NCI-H2107 (cell line): ENCODE measurements around the gene GLP2R.
"Not testable (repeated sequence)": the region's sequence is repeated elsewhere in the genome, so short reads cannot be mapped to it uniquely, and the experiment has no call there.

Experiments
- DNase-seq: peaks from one replicate; lab custom pipeline; 2025; lab: John Stamatoyannopoulos, UW

The GLP2R gene, protein sequence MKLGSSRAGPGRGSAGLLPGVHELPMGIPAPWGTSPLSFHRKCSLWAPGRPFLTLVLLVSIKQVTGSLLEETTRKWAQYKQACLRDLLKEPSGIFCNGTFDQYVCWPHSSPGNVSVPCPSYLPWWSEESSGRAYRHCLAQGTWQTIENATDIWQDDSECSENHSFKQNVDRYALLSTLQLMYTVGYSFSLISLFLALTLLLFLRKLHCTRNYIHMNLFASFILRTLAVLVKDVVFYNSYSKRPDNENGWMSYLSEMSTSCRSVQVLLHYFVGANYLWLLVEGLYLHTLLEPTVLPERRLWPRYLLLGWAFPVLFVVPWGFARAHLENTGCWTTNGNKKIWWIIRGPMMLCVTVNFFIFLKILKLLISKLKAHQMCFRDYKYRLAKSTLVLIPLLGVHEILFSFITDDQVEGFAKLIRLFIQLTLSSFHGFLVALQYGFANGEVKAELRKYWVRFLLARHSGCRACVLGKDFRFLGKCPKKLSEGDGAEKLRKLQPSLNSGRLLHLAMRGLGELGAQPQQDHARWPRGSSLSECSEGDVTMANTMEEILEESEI

DNA sequence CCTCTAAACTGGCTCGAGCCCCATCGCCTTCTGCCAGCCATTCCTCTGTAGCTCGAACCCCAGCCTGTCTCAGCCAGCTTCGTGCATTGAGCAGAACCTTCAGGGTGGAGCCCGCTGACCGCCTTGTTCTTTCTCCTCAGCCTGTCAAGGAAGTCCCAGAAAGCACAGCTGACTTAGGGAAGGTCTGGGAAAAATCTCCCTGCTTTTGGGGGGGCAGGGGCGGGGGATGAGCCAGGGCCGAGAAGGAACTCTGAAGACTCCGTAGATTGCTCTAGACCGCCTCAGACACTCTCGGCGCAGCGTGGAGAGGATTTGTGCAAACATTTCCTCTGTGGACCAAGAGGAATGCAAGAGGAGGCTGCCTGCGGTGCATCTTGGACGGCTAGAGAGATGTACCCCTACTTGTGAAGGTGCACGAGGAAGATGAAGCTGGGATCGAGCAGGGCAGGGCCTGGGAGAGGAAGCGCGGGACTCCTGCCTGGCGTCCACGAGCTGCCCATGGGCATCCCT lies at the start of gene GLP2R:
TSS of gene GLP2R (plus strand) at position 284 of the 510 bp plus-strand sequence. CDS start at position 424, 140 bp downstream.
- no peak for DNase-seq

DNA sequence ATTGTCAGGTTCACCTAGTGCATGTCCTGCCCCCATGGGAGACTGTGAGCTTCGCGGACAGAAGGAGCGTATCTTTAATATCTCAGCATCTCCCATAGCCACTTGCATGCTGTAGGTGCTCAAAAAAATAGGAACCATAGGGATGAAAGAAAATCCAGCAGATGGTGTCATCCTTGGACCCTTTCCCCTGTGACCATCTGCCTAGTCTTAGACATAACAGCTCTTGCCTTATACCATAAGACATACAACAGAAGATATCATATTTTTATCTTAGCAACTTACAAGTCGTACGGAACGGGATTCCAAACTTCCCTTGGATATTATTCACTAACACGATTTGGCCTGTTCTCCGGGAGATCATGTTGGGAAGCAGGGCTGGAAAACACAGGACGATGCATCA lies 48.8 kb upstream of the GLP2R start:
- no peak for DNase-seq

DNA sequence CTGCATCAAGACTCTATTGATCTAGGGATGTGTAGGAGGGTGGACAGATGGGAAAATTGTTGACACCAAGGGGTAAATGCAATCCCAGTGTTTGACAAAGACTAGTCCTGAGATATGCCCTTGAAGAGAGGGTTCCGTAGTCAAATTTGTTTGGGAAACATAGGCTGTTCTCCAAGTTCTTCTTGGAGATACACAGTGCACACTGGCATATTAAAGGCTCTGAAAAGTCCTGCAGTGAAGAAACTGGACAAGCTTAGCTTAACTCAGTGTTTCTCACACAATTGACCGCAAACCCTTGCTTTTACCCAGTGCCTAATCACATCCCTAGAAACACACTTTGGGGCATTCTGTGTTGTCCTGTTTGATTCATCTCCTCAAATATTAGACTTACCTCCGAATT lies 45.2 kb upstream of the GLP2R start:
- no peak for DNase-seq

DNA sequence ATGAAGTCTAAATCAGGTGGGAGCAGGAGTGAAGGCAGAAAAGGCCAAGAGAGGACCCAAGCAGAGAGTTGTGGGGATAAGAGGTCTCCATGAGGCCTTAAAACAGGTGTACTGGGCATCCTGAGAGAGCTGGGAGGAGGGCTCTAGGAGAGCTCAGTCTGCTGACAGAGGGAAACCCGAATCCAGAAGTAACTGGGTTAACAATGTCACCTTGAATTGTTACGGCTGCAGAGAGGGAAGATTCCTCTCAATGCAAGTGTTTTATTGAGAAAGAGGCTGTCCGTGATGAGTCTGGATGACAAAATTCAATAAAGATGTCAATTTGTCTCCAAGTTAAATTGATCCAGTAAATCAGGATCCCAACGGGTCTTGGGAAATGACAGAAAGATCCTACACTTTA lies 42.7 kb upstream of the GLP2R start:
- DNase-seq: no peak

DNA sequence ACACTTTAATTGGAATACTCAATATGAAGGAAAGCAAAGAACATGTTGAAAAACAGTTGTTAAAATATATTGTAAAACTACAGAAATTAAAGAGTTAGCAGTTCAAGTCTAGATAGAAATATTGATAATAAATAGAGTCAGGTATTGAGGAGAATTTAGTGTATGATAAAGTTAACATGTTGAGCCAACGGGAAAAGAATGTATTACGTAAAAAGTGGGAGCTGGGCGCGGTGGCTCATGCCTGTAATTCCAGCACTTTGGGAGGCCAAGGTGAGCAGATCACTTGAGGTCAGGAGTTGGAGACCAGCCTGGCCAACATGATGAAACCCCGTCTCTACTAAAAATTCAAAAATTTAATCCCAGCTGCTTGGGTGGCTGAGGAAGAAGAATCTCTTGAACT lies 42.3 kb upstream of the GLP2R start:
- DNase-seq: not testable (repeated sequence)

DNA sequence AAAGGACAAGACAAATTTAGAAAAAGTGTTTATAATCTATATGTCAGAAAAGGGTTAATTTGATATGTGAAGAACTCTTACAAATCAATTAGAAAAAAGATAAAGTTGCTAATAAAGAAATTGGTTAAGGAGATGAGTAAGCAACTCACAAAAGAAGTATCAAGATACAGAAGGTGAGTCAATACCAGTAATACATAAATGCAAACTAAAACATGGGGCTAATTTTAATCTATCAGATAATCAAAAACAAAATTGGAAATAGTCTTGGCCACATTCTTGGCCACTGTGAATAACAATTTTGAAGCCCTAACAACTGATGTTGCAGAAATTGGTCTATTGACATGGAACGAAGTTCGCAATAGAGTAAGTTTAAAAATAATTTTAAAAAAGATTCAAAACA lies 41.2 kb upstream of the GLP2R start:
- DNase-seq: no peak

DNA sequence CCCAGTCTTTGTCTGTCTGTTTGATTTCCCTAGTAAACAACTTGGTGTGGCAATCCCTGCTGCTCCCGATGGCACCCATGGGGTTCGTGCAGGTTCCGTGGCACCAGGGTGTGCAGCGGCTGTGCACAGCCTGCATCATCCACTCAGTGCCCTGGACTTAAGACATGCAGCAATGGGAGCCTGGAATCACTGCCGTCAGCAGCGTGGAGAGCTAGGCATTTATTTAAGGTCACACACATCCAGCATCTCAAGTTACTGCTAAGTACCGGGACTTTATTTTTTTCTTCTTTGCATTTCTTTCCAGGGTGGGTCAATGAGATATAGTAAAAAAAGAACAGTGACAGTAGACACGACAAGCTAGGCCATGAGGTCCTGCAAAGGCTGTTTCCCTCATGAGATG lies 37.1 kb upstream of the GLP2R start:
- DNase-seq: no peak

DNA sequence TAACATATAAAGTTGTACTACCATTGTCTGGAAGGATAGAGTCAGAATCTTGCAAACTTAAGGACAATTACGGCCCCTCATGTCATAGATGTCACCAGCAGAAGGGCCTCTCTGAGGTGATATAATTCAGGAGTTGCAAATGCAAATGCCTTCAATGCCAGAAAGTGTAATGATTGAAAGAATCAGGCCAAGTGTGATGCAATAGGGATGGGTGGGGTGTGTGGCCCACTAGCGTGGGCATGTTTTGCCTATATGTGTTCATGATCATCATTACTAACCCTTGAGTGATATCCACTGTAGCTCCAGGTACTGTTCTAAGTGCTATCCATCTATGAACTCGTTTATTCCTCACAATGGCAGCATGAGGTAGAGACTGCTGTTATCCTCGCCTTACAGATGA lies 35.4 kb upstream of the GLP2R start:
- DNase-seq: no peak

DNA sequence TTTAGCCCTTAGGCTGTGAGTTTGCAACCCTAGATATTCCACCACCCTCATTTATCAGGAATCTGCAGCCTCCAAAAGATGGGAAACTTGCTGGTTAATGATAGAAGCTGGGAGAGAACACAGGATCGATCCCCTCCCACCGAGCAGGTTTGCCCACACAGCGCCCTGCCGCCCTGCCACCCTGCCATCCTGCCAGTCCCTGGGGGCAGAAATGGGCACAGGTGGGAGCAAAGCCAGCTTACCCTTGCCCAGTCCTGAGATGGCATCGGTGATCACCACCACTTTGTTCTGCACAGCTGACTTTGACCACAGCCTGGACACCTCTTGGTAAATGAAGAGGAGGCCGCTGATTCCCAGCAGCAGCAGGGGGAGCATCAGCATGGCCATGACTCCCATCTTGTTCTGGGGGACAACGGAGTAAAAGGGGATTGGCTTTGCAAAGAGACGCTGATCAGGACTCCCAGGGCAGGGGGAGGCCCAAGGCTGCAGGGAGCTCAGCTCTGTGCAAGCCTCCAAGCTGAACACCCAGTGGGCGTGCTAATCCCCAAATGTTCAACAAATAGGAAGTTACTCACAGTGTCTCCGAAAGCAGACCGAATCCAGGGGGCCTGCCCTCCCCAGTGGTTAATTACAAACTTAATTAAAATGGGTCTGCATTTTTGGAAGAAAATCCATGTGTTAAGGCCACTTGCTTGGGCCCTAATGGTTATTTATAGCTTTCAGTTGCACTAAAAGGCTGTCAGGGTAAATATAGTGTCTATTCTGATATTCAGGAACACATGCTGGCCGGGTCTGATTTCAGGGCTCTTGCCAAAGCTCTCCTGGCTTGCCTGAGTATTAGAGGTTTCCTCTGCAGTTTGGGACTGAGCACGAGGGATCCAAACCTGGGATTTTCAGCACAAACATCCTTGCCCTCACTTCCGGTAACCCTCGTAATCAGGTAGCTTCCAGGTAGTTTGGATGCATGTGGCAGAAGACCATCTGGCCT lies 34.5 kb upstream of the GLP2R start, which contains the start of gene DHRS7C:
TSS of gene DHRS7C (minus strand) at position 704 of the 988 bp plus-strand sequence. CDS start at position 396, 308 bp downstream.
- no peak for DNase-seq

DNA sequence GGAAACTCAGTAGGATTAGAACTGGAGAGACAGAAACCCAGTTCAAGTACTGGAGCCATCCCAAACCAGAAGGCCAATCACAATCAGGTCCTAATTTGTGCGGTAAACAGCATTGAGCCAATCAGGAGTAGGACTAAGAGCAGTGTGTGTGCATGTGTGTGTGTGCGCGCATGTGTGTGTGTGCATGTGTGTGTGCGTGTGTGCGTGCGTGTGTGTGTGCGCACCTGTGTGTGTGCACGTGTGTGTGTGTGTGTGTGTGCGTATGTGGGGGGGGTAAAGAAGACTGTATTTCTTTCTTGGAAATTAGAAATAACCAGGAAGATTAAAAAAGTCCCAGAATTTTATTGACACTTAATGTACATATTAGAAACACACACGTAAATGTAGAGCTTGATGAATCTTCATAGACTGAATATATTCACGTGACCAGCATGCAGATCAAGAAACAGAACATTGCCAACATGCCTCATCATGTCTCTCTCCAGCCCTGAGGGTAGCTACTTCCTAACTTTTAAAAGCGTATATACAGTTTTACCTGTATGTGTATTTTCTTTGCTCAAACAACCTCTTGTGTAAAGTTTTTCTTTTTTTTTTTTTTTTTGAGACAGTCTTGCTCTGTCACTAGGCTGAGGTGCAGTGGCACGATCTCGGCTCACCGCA lies 33.4 kb upstream of the GLP2R start:
- DNase-seq: no peak

DNA sequence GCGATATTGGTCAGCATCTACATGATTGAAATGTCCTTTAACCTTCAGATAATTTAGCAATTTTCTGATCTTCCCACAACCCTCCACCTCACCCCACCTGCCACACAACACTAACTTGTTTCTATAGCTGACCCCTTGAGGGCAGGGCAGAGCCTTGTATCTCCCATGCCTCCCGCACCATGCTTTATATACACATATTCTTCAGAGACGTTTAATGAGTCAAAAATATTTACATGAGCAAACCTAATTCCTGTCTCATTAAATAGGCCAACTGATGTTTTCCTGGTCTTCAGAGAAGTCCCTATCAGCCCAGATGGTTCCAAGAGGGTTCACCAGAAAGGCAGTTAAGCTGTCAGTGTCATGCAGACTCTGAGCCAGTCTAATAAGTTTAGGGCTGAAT lies 27.7 kb upstream of the GLP2R start:
- DNase-seq: no peak

DNA sequence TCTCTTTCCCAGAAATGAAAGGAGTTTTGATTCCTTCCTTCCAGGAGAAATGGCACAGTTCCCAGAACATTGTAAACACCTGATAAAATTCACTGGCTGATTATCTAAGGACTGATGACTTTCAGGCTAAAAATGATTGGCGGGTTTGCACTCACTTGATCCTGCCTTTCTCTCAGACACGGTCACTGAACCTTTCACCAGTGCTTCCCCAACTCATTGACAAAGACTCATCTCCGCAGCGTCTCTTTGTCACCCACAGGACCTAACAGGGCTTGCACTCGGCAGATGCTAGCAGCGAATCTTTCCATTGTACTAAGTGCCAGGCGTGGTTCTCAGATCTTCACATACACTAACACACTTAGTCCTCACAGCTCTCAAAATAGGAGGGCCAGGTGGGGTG lies 27.0 kb upstream of the GLP2R start:
- DNase-seq: no peak

DNA sequence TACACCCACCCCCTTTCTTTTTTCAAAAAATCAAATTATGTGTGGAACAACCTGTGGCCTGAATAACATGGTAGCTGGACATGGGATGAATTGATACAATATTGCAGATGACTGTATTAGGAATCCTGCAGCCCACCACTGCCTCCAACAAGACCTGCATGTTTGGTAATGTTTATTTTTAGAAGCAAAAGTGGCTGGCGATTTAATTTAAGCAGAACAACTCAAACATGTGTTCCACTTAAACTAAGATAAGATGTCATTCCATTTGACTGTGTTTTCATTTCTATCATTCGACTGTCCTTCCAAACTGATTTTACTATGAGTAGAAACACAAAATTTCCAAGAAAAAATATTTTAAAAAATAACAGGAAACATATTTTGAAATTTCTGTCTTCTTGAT lies 24.2 kb upstream of the GLP2R start:
- DNase-seq: no peak

DNA sequence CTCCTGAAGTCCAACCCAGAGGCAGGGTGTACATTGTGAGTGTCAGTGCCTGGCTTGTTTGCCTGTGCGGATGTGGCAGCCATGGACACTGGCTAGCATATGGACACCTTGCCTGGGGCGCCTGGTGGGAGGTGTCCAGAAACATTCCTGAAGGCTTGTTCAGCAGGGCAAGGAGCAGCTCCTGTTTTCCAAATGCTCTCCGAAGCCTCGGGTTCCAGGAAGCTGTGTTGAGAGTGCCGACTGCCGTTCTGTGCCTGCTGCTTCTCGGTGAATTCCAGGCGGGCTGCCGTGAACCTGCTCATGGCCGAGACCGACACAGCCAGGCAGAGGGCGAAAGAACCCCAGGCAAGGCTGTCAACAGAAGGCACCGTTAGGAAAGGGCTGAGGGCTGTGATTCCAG lies 23.4 kb upstream of the GLP2R start:
- DNase-seq: no peak

DNA sequence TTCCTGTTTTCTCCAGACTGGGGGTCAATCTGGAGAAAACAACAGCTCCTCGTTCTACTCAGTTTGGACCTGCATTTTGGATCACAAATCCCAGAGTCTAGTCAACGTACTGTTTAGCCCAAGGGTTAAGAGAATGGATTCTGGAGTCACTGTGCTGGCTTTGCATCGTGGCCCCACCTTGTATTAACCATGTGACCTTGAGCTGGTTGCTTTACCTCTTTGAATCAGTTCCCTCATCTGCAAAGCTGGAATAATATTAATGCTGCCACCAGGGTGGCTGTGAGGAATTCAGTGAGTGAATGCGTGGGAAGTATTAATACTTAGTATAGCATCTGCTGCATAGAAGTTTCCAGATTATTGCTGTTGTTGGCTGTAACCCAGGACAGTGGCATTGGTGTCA lies 23.0 kb upstream of the GLP2R start:
- DNase-seq: no peak

DNA sequence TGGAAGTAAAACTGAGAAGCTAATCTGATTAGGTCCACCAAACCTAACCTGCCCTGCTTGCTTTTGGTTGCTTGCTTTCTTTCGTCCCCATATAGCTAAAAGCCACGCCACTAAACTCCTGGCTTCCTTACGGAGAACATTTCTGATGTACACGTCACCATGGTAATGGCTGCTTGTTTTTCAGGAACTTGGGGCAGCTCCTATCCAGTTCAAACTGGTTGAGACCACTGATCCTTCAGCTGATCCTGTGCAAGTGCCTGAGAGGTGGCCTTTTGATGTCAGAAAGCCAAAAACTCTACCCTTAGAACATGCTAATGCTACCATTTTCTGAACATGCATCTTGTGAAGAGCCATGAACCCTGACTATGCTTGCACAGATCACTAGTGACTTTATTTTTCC lies 20.0 kb upstream of the GLP2R start:
- DNase-seq: no peak

DNA sequence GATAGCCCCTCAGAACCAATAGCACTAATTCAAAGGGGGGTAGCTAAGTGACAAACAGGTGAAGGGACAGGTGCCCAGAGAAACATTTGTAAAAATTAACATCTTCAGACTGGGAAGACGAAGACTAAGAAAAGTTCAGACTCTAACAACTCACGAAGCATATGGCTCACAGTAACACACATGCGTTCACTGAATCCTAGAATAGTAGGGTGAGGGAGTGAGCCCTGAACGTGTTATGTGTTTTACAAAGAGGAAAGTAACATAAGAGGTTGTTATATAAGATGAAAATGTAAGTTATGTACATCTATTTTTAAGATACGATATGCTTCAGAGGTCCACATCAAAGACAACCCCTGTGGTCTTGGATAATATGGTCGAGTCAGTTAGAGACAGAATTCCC lies 19.0 kb upstream of the GLP2R start:
- no peak for DNase-seq

DNA sequence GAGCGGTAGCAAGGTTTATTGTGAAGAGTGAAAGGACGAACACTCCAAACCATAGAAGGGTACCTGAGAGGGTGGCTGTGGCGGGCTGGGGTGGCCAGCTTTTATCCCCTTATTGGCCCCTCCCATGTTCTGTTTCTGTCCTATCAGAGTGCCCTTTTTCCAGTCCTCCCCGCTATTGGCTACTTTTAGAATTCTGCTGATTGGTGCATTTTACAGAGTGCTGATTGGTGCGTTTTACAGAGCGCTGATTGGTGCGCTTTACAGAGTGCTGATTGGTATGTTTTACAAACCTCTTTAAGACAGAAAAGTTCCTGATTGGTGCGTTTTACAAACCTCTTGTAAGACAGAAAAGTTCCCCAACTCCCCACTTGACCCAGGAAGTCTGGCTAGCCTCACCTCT lies 16.3 kb upstream of the GLP2R start:
- no peak for DNase-seq

DNA sequence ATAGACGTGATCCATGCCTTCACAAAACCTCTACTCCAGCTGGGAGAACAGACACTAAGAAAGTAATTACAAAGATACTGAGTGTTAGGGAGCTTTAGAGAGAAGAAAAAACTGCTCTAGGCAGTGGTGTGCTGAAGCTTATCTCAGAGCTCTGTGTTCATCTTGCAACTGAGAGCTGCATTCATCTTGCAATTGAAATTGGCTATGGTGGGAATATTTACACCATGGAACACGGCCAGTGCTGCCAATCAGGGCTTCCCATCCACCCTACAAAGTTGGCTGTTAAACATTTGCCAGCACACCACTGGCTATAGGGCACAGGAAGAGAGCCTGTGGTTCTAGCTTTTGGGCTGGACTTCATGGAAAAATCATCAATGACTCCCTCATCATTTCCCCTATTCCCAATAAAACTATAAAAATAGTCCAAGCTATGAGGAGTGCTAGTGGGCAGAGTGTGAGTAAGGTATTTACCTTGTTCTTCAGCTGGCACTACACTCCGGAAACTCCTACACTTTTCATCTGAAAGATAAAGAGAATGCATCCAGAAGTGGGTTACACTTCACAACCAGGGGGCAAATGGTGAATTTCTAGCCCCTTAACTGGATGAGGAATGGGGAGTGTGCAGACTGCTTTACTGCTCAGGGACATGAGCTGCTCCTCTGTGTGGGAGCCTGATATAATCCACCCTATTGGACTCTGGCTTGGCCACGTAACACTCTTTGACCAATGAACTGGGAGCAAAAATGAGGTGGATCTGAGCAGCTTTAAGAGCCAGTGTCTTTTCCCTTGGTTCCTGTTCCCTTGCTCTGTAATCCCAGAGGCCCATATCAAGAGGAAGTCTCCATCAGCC lies 15.4 kb upstream of the GLP2R start:
- DNase-seq: no peak

DNA sequence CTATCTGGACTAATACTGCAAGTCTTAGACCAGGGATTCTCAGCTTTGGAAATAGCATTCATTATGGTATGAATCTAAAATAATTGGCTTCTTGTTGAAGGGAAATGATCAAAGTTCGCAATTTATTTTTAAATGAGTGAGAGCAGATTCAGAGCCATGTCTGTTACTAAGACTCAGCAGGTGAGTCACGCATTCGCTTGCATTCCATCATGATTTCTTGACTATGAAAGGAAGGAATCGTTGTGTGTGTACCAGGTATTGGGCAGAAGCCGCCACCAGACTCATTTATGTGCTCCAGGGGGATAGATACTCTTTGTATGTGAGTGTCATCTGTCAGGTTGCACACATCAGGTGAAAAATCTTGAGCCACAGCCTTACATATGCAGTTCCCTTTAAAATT lies 14.6 kb upstream of the GLP2R start:
- DNase-seq: no peak

DNA sequence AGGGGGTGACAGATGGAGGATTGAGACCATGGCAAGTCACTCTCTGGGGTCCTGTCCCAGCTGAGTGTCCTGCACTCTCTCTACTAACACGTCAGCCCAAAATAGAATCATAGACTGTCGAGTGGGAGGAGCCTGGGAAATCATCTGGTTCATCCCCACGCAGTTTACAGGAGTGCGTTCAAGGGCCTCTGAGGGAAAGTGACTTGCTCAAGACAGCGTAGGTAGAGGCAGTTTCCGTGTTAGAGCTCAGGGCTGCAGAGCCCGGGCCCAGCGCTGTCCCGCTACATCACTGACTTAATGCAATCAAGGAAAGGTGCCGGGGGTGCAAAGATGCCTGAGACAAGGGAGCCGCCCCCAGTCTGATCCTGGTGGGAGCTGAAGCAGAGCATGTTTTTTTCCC lies 14.2 kb upstream of the GLP2R start:
- DNase-seq: no peak
